Esophagus mucosa (tissue), 1 donor: ENCODE results near the gene YLPM1. TPM values are rescaled to one million over a fixed set of nuclear protein-coding genes. Genes with fewer than 3 reads are reported as not detected.

Source experiments
- ATAC-seq: fragments of 200-7000 bp; cut with Tn5 transposase; one replicate; pipeline ENCODE4 v1.9.1; 2020
- total RNA-seq: library from RNA; stranded (reverse); gene quantifications from one replicate; pipeline ENCODE4 v1.2.4, GENCODE V29; 2023
- donor health status: DM: yes; HTN: yes; CAD: no.

The YLPM1 gene
- total RNA-seq, 1 donor from 2014 or later = 30.6 TPM

GRCh38 chr14:74792249-74793039, 29.3 kb downstream of the YLPM1 start:
- ATAC-seq = no peak

GRCh38 chr14:74793506-74794155, 30.5 kb downstream of the YLPM1 start:
- ATAC-seq = no peak

GRCh38 chr14:74794947-74795346, 31.8 kb downstream of the YLPM1 start:
- no peak for ATAC-seq

GRCh38 chr14:74799765-74800164, 36.6 kb downstream of the YLPM1 start:
- no peak for ATAC-seq

GRCh38 chr14:74800780-74801179, 37.7 kb downstream of the YLPM1 start:
- ATAC-seq = no peak

- no peak for ATAC-seq
Observed at GRCh38 chr14:74801396-74801795, 38.3 kb downstream of the YLPM1 start.

- peak; percentile 54 for ATAC-seq
Observed at GRCh38 chr14:74804219-74804825, 41.2 kb downstream of the YLPM1 start.

- ATAC-seq = no peak
Observed at GRCh38 chr14:74807853-74808545, 44.9 kb downstream of the YLPM1 start.

GRCh38 chr14:74816124-74816523, 53.0 kb downstream of the YLPM1 start:
- ATAC-seq = no peak

- no peak for ATAC-seq
Observed at GRCh38 chr14:74820288-74820687, 57.2 kb downstream of the YLPM1 start.

- no peak for ATAC-seq
Observed at GRCh38 chr14:74821267-74821915, 58.3 kb downstream of the YLPM1 start.

- ATAC-seq = peak; percentile 20
Observed at GRCh38 chr14:74824997-74825396, 61.9 kb downstream of the YLPM1 start.

GRCh38 chr14:74826574-74826973, 63.5 kb downstream of the YLPM1 start:
- ATAC-seq = no peak

GRCh38 chr14:74829251-74829650, 66.1 kb downstream of the YLPM1 start:
- ATAC-seq = no peak

GRCh38 chr14:74832849-74833248, 69.7 kb downstream of the YLPM1 start:
- ATAC-seq = no peak

- ATAC-seq = no peak
Observed at GRCh38 chr14:74834692-74835392, 71.7 kb downstream of the YLPM1 start.

- no peak for ATAC-seq
Observed at GRCh38 chr14:74835645-74836250, 72.6 kb downstream of the YLPM1 start.

GRCh38 chr14:74836251-74836960, 73.3 kb downstream of the YLPM1 start:
- ATAC-seq = no peak

GRCh38 chr14:74838166-74838565, 75.0 kb downstream of the YLPM1 start:
- ATAC-seq = no peak

- ATAC-seq = no peak
Observed at GRCh38 chr14:74840603-74841030, 77.5 kb downstream of the YLPM1 start.
